ENCODE data around the gene GDPD3. TPM values are rescaled to one million over a fixed set of nuclear protein-coding genes. Genes with fewer than 3 reads are reported as not detected.

Gene GDPD3
- total RNA-seq, 5 donors from 2014 or later (not counting 1 experiment from before 2014, with no cell fraction given): 11.1 to 27.2 (median 22.1) TPM

GRCh38 chr16:30070490-30070889 lies 42.8 kb downstream of the GDPD3 start:
- peaks cover 22 to 46% (median 42%) of the 10 kb centered on the region in 3 donors for H3K4me1 Mint-ChIP-seq
- Histone ChIP-seq H3K36me3 (ENCODE audit: control insufficient read depth in 2 of 2, extremely low read depth in 1 of 2, insufficient read depth in 1 of 2, low read length in 1 of 2) (peaks cover 14 to 55% of the 10 kb centered on the region in 2 donors), H3K27ac (ENCODE audit: low read length) (no peak overlapping the region), H3K4me3 (ENCODE audit: control insufficient read depth in 1 of 2, extremely low read depth in 1 of 2, low read length in 1 of 2) (no peak overlapping the region), H3K4me1 (ENCODE audit: control insufficient read depth in 1 of 2, extremely low read depth in 1 of 2, insufficient read depth in 2 of 2, low read length in 2 of 2) (peaks cover 16 to 52% of the 10 kb centered on the region in 2 experiments), H3K27me3 (replicated peaks in 1 of 2; ENCODE audit: control insufficient read depth in 2 of 2, extremely low read depth in 1 of 2, insufficient read depth in 2 of 2, low read length in 1 of 2) (no peaks in the 10 kb centered on the region), H3K9me3 (no peaks in the 10 kb centered on the region)
- peak overlapping the region in 1 of 2 donors; percentile 28 for H3K27ac Mint-ChIP-seq
- no peak overlapping the region for H3K4me3 Mint-ChIP-seq
- H3K27me3 Mint-ChIP-seq: no peaks in the 10 kb centered on the region
- H3K36me3 Mint-ChIP-seq: peaks cover 38% of the 10 kb centered on the region
- no peak for DNase-seq
- no peaks in the 10 kb centered on the region for H3K9me3 Mint-ChIP-seq
- ATAC-seq (replicated peaks in 1 of 4): no peak
- CTCF ChIA-PET: no interaction called here
- POLR2A ChIA-PET: no interaction called here

GRCh38 chr16:30069611-30070462 lies 43.5 kb downstream of the GDPD3 start:
- peaks cover 14 to 55% of the 10 kb centered on the region in 2 donors for H3K36me3 ChIP-seq (ENCODE audit: control insufficient read depth in 2 of 2, extremely low read depth in 1 of 2, insufficient read depth in 1 of 2, low read length in 1 of 2)
- H3K4me3 Mint-ChIP-seq: peak overlapping the region in 2 of 3 donors; percentile 11 to 31
- peaks cover 21 to 41% (median 37%) of the 10 kb centered on the region in 3 donors for H3K4me1 Mint-ChIP-seq
- H3K27me3 ChIP-seq (replicated peaks in 1 of 2; ENCODE audit: control insufficient read depth in 2 of 2, extremely low read depth in 1 of 2, insufficient read depth in 2 of 2, low read length in 1 of 2): no peaks in the 10 kb centered on the region
- no peak overlapping the region for H3K4me3 ChIP-seq (ENCODE audit: control insufficient read depth in 1 of 2, extremely low read depth in 1 of 2, low read length in 1 of 2)
- no peak overlapping the region for H3K27ac ChIP-seq (ENCODE audit: low read length)
- no peak for DNase-seq
- no peaks in the 10 kb centered on the region for H3K9me3 ChIP-seq
- H3K9me3 Mint-ChIP-seq: no peaks in the 10 kb centered on the region
- ATAC-seq (replicated peaks in 1 of 4): no peak
- peak overlapping the region in 1 of 2 donors; percentile 39 for H3K27ac Mint-ChIP-seq
- H3K36me3 Mint-ChIP-seq: peaks cover 38% of the 10 kb centered on the region
- H3K4me1 ChIP-seq (ENCODE audit: control insufficient read depth in 1 of 2, extremely low read depth in 1 of 2, insufficient read depth in 2 of 2, low read length in 2 of 2): peaks cover 12 to 46% of the 10 kb centered on the region in 2 experiments
- ChIA-PET POLR2A (no interaction called here), CTCF (no interaction called here)
- no peaks in the 10 kb centered on the region for H3K27me3 Mint-ChIP-seq
- WGBS (ENCODE audit: insufficient coverage): 95% methylated on average over 8 of the region's 31 CpGs

DNA sequence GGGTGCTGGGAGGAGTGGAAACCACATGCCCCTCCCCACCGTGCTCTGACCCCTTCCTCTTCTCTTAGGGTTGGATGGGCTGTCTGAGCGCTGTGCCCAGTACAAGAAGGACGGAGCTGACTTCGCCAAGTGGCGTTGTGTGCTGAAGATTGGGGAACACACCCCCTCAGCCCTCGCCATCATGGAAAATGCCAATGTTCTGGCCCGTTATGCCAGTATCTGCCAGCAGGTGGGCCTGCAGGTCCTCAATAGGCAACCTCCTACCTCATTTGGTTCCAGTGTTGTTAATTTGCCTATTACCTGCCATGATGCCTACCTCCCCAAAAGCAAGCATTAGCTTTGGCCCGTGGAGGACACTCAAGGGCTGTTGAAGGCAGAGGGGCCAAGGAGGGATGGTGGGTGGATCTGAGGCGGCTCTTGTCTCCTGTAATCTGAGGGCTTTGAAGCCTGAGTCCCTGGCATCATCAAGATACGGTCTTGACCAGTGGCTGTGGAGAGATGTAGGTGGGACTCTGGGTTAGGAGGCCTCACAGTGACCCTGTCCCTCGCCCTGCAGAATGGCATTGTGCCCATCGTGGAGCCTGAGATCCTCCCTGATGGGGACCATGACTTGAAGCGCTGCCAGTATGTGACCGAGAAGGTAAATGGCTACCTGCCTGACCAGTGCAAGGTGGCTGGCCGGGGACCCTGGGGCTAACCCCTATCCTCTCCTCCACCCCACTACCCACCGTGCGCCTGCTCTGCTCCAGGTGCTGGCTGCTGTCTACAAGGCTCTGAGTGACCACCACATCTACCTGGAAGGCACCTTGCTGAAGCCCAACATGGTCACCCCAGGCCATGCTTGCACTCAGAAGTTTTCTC lies 44.4 kb downstream of the GDPD3 start:
- Mint-ChIP-seq H3K27me3 (no peaks in the 10 kb centered on the region), H3K4me3 (peak overlapping the region; percentile 42 to 64 (median 54)), H3K36me3 (peaks cover 38% of the 10 kb centered on the region), H3K27ac (peak overlapping the region; percentile 77 to 78), H3K9me3 (no peaks in the 10 kb centered on the region), H3K4me1 (peaks cover 26 to 39% (median 34%) of the 10 kb centered on the region in 3 donors)
- peak in 34 of 35 experiments; percentile 18 to 75 (median 57) for DNase-seq
- no peak for ATAC-seq (replicated peaks in 1 of 4)
- CTCF ChIA-PET: interaction anchor here in 1 of 2 donors (0.7 kb wide), 1 partner anchor 22 kb away, joined by 3 read pairs; no protein-coding TSS in a partner anchor
- H3K4me3 ChIP-seq (ENCODE audit: control insufficient read depth in 1 of 2, extremely low read depth in 1 of 2, low read length in 1 of 2): no peak overlapping the region
- H3K27me3 ChIP-seq (replicated peaks in 1 of 2; ENCODE audit: control insufficient read depth in 2 of 2, extremely low read depth in 1 of 2, insufficient read depth in 2 of 2, low read length in 1 of 2): no peaks in the 10 kb centered on the region
- POLR2A ChIA-PET: no interaction called here
- no peaks in the 10 kb centered on the region for H3K9me3 ChIP-seq
- peaks cover 11 to 52% of the 10 kb centered on the region in 2 experiments for H3K4me1 ChIP-seq (ENCODE audit: control insufficient read depth in 1 of 2, extremely low read depth in 1 of 2, insufficient read depth in 2 of 2, low read length in 2 of 2)
- 88% methylated on average over 14 of the region's 17 CpGs for WGBS (ENCODE audit: insufficient coverage)
- H3K36me3 ChIP-seq (ENCODE audit: control insufficient read depth in 2 of 2, extremely low read depth in 1 of 2, insufficient read depth in 1 of 2, low read length in 1 of 2): peaks cover 14 to 55% of the 10 kb centered on the region in 2 donors
- peak overlapping the region; percentile 30 for H3K27ac ChIP-seq (ENCODE audit: low read length)

GRCh38 chr16:30068333-30068732 lies 45.0 kb downstream of the GDPD3 start:
- DNase-seq (no peak), ATAC-seq (replicated peaks in 1 of 4) (no peak)
- ChIA-PET CTCF (interaction anchor here in 1 of 2 donors (0.7 kb wide), 1 partner anchor 117 kb away, joined by 3 read pairs; no protein-coding TSS in a partner anchor), POLR2A (no interaction called here)
- H3K4me3 ChIP-seq (ENCODE audit: control insufficient read depth in 1 of 2, extremely low read depth in 1 of 2, low read length in 1 of 2): no peak overlapping the region
- Mint-ChIP-seq H3K27ac (peak overlapping the region; percentile 77 to 78), H3K27me3 (no peaks in the 10 kb centered on the region), H3K4me1 (peaks cover 30 to 44% (median 40%) of the 10 kb centered on the region in 3 donors), H3K9me3 (no peaks in the 10 kb centered on the region), H3K4me3 (peak overlapping the region; percentile 42 to 64 (median 54)), H3K36me3 (peaks cover 38% of the 10 kb centered on the region)
- H3K9me3 ChIP-seq: no peaks in the 10 kb centered on the region
- peaks cover 14 to 55% of the 10 kb centered on the region in 2 donors for H3K36me3 ChIP-seq (ENCODE audit: control insufficient read depth in 2 of 2, extremely low read depth in 1 of 2, insufficient read depth in 1 of 2, low read length in 1 of 2)
- H3K4me1 ChIP-seq (ENCODE audit: control insufficient read depth in 1 of 2, extremely low read depth in 1 of 2, insufficient read depth in 2 of 2, low read length in 2 of 2): peaks cover 14 to 58% of the 10 kb centered on the region in 2 experiments
- WGBS (ENCODE audit: insufficient coverage): 80% methylated on average over 1 of the region's 9 CpGs
- peak overlapping the region; percentile 30 for H3K27ac ChIP-seq (ENCODE audit: low read length)
- no peaks in the 10 kb centered on the region for H3K27me3 ChIP-seq (replicated peaks in 1 of 2; ENCODE audit: control insufficient read depth in 2 of 2, extremely low read depth in 1 of 2, insufficient read depth in 2 of 2, low read length in 1 of 2)

GRCh38 chr16:30067584-30067916 lies 45.8 kb downstream of the GDPD3 start:
- peak overlapping the region; percentile 94 to 99 (median 98) for H3K4me3 Mint-ChIP-seq
- H3K36me3 Mint-ChIP-seq: peaks cover 38% of the 10 kb centered on the region
- no peaks in the 10 kb centered on the region for H3K9me3 Mint-ChIP-seq
- CTCF ChIA-PET: interaction anchor here (0.6 to 0.7 kb wide), 2 partner anchors 14 to 278 kb away, joined by 4 to 9 read pairs; a partner anchor contains a TSS
- WGBS (ENCODE audit: insufficient coverage): no CpG with 5 or more reads among the region's 6 CpGs
- H3K36me3 ChIP-seq (ENCODE audit: control insufficient read depth in 2 of 2, extremely low read depth in 1 of 2, insufficient read depth in 1 of 2, low read length in 1 of 2): peaks cover 14 to 55% of the 10 kb centered on the region in 2 donors
- no peaks in the 10 kb centered on the region for H3K27me3 ChIP-seq (replicated peaks in 1 of 2; ENCODE audit: control insufficient read depth in 2 of 2, extremely low read depth in 1 of 2, insufficient read depth in 2 of 2, low read length in 1 of 2)
- no peaks in the 10 kb centered on the region for H3K27me3 Mint-ChIP-seq
- peak overlapping the region in 1 of 2 donors; percentile 2 for H3K4me3 ChIP-seq (ENCODE audit: control insufficient read depth in 1 of 2, extremely low read depth in 1 of 2, low read length in 1 of 2)
- H3K9me3 ChIP-seq: no peaks in the 10 kb centered on the region
- peaks cover 30 to 44% (median 42%) of the 10 kb centered on the region in 3 donors for H3K4me1 Mint-ChIP-seq
- DNase-seq (no peak), ATAC-seq (replicated peaks in 1 of 4) (no peak)
- peaks cover 14 to 61% of the 10 kb centered on the region in 2 experiments for H3K4me1 ChIP-seq (ENCODE audit: control insufficient read depth in 1 of 2, extremely low read depth in 1 of 2, insufficient read depth in 2 of 2, low read length in 2 of 2)
- H3K27ac Mint-ChIP-seq: peak overlapping the region; percentile 71 to 98
- no peak overlapping the region for H3K27ac ChIP-seq (ENCODE audit: low read length)
- POLR2A ChIA-PET: no interaction called here
